ENCODE results near the gene TOMM7. TPM values are rescaled to one million over a fixed set of nuclear protein-coding genes. Genes with fewer than 3 reads are reported as not detected.

Gene TOMM7
- total RNA-seq, 1 experiment from 2014 or later = 325 TPM

DNA sequence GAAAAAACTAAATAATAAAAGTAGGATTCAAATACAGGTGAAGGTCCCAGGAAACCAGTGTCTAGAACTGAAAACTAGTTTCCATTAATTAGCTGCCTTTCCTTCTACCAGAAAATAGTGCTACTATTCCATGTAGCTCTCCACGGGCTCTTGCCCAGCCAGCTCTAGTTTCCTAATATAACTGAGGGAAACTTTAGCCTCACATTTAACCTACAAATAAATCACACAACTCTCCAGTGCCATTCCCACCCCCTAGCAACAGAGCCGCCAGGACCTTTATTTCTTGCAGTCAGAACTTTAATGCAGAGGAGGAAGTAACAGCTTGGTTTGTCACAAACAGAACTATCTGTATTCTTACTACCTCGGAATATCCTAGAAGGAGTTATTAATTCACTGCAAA lies 10.3 kb downstream of the TOMM7 start:
- peaks cover 39% of the 10 kb centered on the region for H3K79me2 ChIP-seq (ENCODE audit: insufficient read depth, low read length)
- CTCF ChIA-PET = no interaction called here
- no TSS peak for BruUV-seq (replicated peaks)
- H4K20me1 ChIP-seq (ENCODE audit: insufficient read depth) = peaks cover 5% of the 10 kb centered on the region; the same call in 1 of the 2 replicates
- TF ChIP-seq RAD21 (IDR thresholded peaks at IDR 0.05; ENCODE audit: low read depth) (no peak), SRF (IDR thresholded peaks at IDR 0.05; ENCODE audit: low read depth) (no peak), POLR2AphosphoS5 (IDR thresholded peaks at IDR 0.05; ENCODE audit: low read depth, low read length) (no peak), SIN3A (IDR thresholded peaks at IDR 0.05; ENCODE audit: low read depth) (no peak), YY1 (IDR thresholded peaks at IDR 0.05; ENCODE audit: extremely low read depth, insufficient replicate concordance, low read depth, low read length) (no peak), CBX3 (IDR thresholded peaks at IDR 0.05; ENCODE audit: low read depth) (no peak), ZFX (IDR thresholded peaks at IDR 0.05) (no peak), EZH2 (IDR thresholded peaks at IDR 0.05) (no peak), FOSL1 (IDR thresholded peaks at IDR 0.05; ENCODE audit: low read depth) (no peak), ELF1 (IDR thresholded peaks at IDR 0.05; ENCODE audit: borderline replicate concordance, low read depth) (no peak), POLR2A (IDR thresholded peaks at IDR 0.05; ENCODE audit: borderline replicate concordance, extremely low read depth, insufficient read depth, insufficient read length) (no peak), ZNF274 (IDR thresholded peaks at IDR 0.05; ENCODE audit: low read depth, low read length) (no peak), EZH2phosphoT487 (IDR thresholded peaks at IDR 0.05; ENCODE audit: borderline replicate concordance) (no peak), CEBPB (IDR thresholded peaks at IDR 0.05; ENCODE audit: low read depth) (no peak)
- TF ChIP-seq, protein P1, sequence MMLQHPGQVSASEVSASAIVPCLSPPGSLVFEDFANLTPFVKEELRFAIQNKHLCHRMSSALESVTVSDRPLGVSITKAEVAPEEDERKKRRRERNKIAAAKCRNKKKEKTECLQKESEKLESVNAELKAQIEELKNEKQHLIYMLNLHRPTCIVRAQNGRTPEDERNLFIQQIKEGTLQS (IDR thresholded peaks at IDR 0.05) = no peak
- TF ChIP-seq, protein P2, sequence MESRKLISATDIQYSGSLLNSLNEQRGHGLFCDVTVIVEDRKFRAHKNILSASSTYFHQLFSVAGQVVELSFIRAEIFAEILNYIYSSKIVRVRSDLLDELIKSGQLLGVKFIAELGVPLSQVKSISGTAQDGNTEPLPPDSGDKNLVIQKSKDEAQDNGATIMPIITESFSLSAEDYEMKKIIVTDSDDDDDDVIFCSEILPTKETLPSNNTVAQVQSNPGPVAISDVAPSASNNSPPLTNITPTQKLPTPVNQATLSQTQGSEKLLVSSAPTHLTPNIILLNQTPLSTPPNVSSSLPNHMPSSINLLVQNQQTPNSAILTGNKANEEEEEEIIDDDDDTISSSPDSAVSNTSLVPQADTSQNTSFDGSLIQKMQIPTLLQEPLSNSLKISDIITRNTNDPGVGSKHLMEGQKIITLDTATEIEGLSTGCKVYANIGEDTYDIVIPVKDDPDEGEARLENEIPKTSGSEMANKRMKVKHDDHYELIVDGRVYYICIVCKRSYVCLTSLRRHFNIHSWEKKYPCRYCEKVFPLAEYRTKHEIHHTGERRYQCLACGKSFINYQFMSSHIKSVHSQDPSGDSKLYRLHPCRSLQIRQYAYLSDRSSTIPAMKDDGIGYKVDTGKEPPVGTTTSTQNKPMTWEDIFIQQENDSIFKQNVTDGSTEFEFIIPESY (IDR thresholded peaks at IDR 0.05; ENCODE audit: extremely low read depth, insufficient replicate concordance, low read length) = no peak
- TF ChIP-seq, protein P3, sequence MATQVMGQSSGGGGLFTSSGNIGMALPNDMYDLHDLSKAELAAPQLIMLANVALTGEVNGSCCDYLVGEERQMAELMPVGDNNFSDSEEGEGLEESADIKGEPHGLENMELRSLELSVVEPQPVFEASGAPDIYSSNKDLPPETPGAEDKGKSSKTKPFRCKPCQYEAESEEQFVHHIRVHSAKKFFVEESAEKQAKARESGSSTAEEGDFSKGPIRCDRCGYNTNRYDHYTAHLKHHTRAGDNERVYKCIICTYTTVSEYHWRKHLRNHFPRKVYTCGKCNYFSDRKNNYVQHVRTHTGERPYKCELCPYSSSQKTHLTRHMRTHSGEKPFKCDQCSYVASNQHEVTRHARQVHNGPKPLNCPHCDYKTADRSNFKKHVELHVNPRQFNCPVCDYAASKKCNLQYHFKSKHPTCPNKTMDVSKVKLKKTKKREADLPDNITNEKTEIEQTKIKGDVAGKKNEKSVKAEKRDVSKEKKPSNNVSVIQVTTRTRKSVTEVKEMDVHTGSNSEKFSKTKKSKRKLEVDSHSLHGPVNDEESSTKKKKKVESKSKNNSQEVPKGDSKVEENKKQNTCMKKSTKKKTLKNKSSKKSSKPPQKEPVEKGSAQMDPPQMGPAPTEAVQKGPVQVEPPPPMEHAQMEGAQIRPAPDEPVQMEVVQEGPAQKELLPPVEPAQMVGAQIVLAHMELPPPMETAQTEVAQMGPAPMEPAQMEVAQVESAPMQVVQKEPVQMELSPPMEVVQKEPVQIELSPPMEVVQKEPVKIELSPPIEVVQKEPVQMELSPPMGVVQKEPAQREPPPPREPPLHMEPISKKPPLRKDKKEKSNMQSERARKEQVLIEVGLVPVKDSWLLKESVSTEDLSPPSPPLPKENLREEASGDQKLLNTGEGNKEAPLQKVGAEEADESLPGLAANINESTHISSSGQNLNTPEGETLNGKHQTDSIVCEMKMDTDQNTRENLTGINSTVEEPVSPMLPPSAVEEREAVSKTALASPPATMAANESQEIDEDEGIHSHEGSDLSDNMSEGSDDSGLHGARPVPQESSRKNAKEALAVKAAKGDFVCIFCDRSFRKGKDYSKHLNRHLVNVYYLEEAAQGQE (IDR thresholded peaks at IDR 0.05; ENCODE audit: low read depth) = no peak
- TF ChIP-seq, protein P4, sequence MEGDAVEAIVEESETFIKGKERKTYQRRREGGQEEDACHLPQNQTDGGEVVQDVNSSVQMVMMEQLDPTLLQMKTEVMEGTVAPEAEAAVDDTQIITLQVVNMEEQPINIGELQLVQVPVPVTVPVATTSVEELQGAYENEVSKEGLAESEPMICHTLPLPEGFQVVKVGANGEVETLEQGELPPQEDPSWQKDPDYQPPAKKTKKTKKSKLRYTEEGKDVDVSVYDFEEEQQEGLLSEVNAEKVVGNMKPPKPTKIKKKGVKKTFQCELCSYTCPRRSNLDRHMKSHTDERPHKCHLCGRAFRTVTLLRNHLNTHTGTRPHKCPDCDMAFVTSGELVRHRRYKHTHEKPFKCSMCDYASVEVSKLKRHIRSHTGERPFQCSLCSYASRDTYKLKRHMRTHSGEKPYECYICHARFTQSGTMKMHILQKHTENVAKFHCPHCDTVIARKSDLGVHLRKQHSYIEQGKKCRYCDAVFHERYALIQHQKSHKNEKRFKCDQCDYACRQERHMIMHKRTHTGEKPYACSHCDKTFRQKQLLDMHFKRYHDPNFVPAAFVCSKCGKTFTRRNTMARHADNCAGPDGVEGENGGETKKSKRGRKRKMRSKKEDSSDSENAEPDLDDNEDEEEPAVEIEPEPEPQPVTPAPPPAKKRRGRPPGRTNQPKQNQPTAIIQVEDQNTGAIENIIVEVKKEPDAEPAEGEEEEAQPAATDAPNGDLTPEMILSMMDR (IDR thresholded peaks at IDR 0.05 in 2 of 3, conservative IDR thresholded peaks at IDR 0.05 in 1 of 3; ENCODE audit: borderline replicate concordance in 1 of 3, insufficient read depth in 1 of 3, low read depth in 2 of 3, low read length in 2 of 3) = no peak
- TF ChIP-seq, protein P5, sequence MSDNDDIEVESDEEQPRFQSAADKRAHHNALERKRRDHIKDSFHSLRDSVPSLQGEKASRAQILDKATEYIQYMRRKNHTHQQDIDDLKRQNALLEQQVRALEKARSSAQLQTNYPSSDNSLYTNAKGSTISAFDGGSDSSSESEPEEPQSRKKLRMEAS (IDR thresholded peaks at IDR 0.05) = no peak
- RAD21 ChIA-PET (ENCODE audit: low non-redundant PET in 1 of 2, low total read pairs in 2 of 2, uncharacterized antibody in 2 of 2, unreplicated experiment in 2 of 2) = no interaction called here
- no peak overlapping the region for H3K4me2 ChIP-seq (ENCODE audit: low read length)
- no peak overlapping the region for H3K27ac ChIP-seq (ENCODE audit: low read depth, low read length)
- no peaks in the 10 kb centered on the region for H3K9me2 ChIP-seq (ENCODE audit: insufficient read depth)
- intact Hi-C loops (cut with micrococcal nuclease) = no loop called here
- POLR2A ChIA-PET = no interaction called here
- H3K36me3 ChIP-seq (ENCODE audit: control insufficient read depth in 1 of 2, insufficient read depth in 2 of 2, low read length in 2 of 2) = peaks cover 15 to 33% of the 10 kb centered on the region in 2 experiments; a peak in 3 of 4 replicates
- H3K9ac ChIP-seq (ENCODE audit: low read length) = no peak overlapping the region
- H3K9me3 ChIP-seq (ENCODE audit: control insufficient read depth in 1 of 2, insufficient read depth in 1 of 2, low read depth in 1 of 2, low read length in 2 of 2) = no peaks in the 10 kb centered on the region
- H2AFZ ChIP-seq (ENCODE audit: low read depth, low read length, poor library complexity, severe bottlenecking) = no peak overlapping the region
- DNase-seq (ENCODE audit: low read depth, low spot score) (no peak), ATAC-seq (no peak)
- H3K4me3 ChIP-seq (replicated peaks in 1 of 2; ENCODE audit: low read depth in 1 of 2, low read length in 2 of 2) = no peak overlapping the region
- H3K27me3 ChIP-seq (ENCODE audit: insufficient read depth, low read length) = no peaks in the 10 kb centered on the region
- H3K4me1 ChIP-seq (ENCODE audit: control insufficient read depth in 1 of 2, insufficient read depth in 2 of 2, low read length in 2 of 2) = peaks cover 2 to 5% of the 10 kb centered on the region in 2 experiments; a peak in 3 of 4 replicates
